Chondrocyte (in vitro differentiated cells): ENCODE measurements around the gene PDE3B. TPM values are rescaled to one million over a fixed set of nuclear protein-coding genes. Genes with fewer than 3 reads are reported as not detected.

Experiments used
- DNase-seq: peaks from one replicate; pipeline ENCODE4 v3.0.0; 2021; ENCODE audit warnings: mixed read lengths, low spot score
- H3K27ac Mint-ChIP-seq: one replicate; pipeline ENCODE4 v1.8.0; 2021; ENCODE audit warnings: mild to moderate bottlenecking, moderate library complexity, mixed read lengths; ENCODE audit not compliant: unreplicated experiment
- H3K27me3 Mint-ChIP-seq: 2 replicates; pipeline ENCODE4 v1.8.0; 2021; ENCODE audit warnings: low read depth, mixed read lengths
- H3K36me3 Mint-ChIP-seq: 2 replicates; pipeline ENCODE4 v1.8.0; 2021; ENCODE audit warnings: low read depth, mixed read lengths
- H3K4me1 Mint-ChIP-seq: 2 replicates; pipeline ENCODE4 v1.8.0; 2021; ENCODE audit warnings: low read depth, mild to moderate bottlenecking, mixed read lengths
- H3K4me3 Mint-ChIP-seq: one replicate; pipeline ENCODE4 v1.8.0; 2021; ENCODE audit warnings: mild to moderate bottlenecking, moderate library complexity, mixed read lengths; ENCODE audit not compliant: unreplicated experiment
- H3K9me3 Mint-ChIP-seq: 2 replicates; pipeline ENCODE4 v1.8.0; 2021; ENCODE audit warnings: low read depth, mixed read lengths
- CTCF ChIP-seq: fragments of 200-600 bp; sonication (generic); IDR thresholded peaks from 2 replicates; pipeline ENCODE4 v1.5.0; 2021; ENCODE audit warnings: antibody characterized with exemption, mild to moderate bottlenecking, moderate library complexity
- total RNA-seq: library from RNA; stranded (reverse); gene quantifications from 3 replicates; pipeline ENCODE4 v1.2.1, GENCODE V29; 2021

Gene PDE3B
- total RNA-seq, 1 donor from 2014 or later = 0.47 TPM

- H3K9me3 Mint-ChIP-seq = no peaks in the 10 kb centered on the region
- no peaks in the 10 kb centered on the region for H3K36me3 Mint-ChIP-seq
- H3K27me3 Mint-ChIP-seq = no peaks in the 10 kb centered on the region
- H3K4me3 Mint-ChIP-seq = no peak overlapping the region
- H3K4me1 Mint-ChIP-seq = no peaks in the 10 kb centered on the region
- TF ChIP-seq CTCF = no peak
- H3K27ac Mint-ChIP-seq = no peak overlapping the region
- no peak for DNase-seq
These were observed 175.2 kb downstream of the PDE3B start for GRCh38 chr11:14818779-14819178.

GRCh38 chr11:14819596-14819995, 176.0 kb downstream of the PDE3B start:
- no peak for TF ChIP-seq CTCF
- peaks cover 6% of the 10 kb centered on the region for H3K9me3 Mint-ChIP-seq
- H3K4me1 Mint-ChIP-seq = no peaks in the 10 kb centered on the region
- H3K36me3 Mint-ChIP-seq = no peaks in the 10 kb centered on the region
- DNase-seq = no peak
- H3K27ac Mint-ChIP-seq = no peak overlapping the region
- H3K27me3 Mint-ChIP-seq = no peaks in the 10 kb centered on the region
- H3K4me3 Mint-ChIP-seq = no peak overlapping the region

- no peak for TF ChIP-seq CTCF
- no peaks in the 10 kb centered on the region for H3K4me1 Mint-ChIP-seq
- H3K9me3 Mint-ChIP-seq = peaks cover 18% of the 10 kb centered on the region
- H3K36me3 Mint-ChIP-seq = no peaks in the 10 kb centered on the region
- no peak for DNase-seq
- H3K4me3 Mint-ChIP-seq = no peak overlapping the region
- no peak overlapping the region for H3K27ac Mint-ChIP-seq
- no peaks in the 10 kb centered on the region for H3K27me3 Mint-ChIP-seq
These were observed 177.4 kb downstream of the PDE3B start for GRCh38 chr11:14821031-14821430.

GRCh38 chr11:14826600-14826999, 183.0 kb downstream of the PDE3B start:
- no peaks in the 10 kb centered on the region for H3K27me3 Mint-ChIP-seq
- H3K27ac Mint-ChIP-seq = no peak overlapping the region
- no peak overlapping the region for H3K4me3 Mint-ChIP-seq
- DNase-seq = no peak
- TF ChIP-seq CTCF = no peak
- peaks cover 21% of the 10 kb centered on the region for H3K9me3 Mint-ChIP-seq
- no peaks in the 10 kb centered on the region for H3K4me1 Mint-ChIP-seq
- H3K36me3 Mint-ChIP-seq = no peaks in the 10 kb centered on the region

GRCh38 chr11:14835496-14836492, 192.2 kb downstream of the PDE3B start:
- DNase-seq = no peak
- TF ChIP-seq CTCF = no peak
- Mint-ChIP-seq H3K9me3 (peaks cover 3% of the 10 kb centered on the region), H3K27me3 (no peaks in the 10 kb centered on the region), H3K4me3 (no peak overlapping the region), H3K27ac (no peak overlapping the region), H3K4me1 (no peaks in the 10 kb centered on the region), H3K36me3 (no peaks in the 10 kb centered on the region)
